Thyroid gland (tissue), 4 donors: Measurements from ENCODE around the gene PARP1.
"Not testable (repeated sequence)": the region's sequence is repeated elsewhere in the genome, so short reads cannot be mapped to it uniquely, and the experiment has no call there.

Source experiments
- CTCF ChIP-seq, 6 experiments: fragments of 200-600 bp in 3 of 6; fragments of 450-650 bp in 3 of 6; sonication (generic) in 3 of 6; IDR thresholded peaks; one replicate each; pipeline ENCODE4 v1.5.1; 2016 to 2019; ENCODE audit warnings: antibody characterized with exemption in 6 of 6, mild to moderate bottlenecking in 2 of 6, inconsistent platforms in 1 of 6, moderate library complexity in 1 of 6
- POLR2A ChIP-seq, 2 donors: fragments of 450-650 bp; IDR thresholded peaks; one replicate each; pipeline ENCODE4 v1.6.1; 2017; ENCODE audit warnings: antibody characterized with exemption in 2 of 2, mild to moderate bottlenecking in 2 of 2, moderate library complexity in 1 of 2

- not testable (repeated sequence) for TF ChIP-seq POLR2A, CTCF (IDR thresholded peaks at IDR 0.05)
These were observed 67.8 kb downstream of the PARP1 start for GRCh38 chr1:226340111-226340510.
